T-helper 2 cell treated with Interferon-gamma antibody and Interleukin-4, amounts not matched to agents 5 μg/mL and 100 μg/mL, for 36 hours (primary cell): Measurements from ENCODE around the gene TKFC.

Experiments used
- DNase-seq: peaks from one replicate; pipeline ENCODE4 v3.0.0; 2021; ENCODE audit warnings: low spot score
- H3K27ac Mint-ChIP-seq: one replicate; pipeline ENCODE4 v1.8.0; 2021; ENCODE audit warnings: mild to moderate bottlenecking, mixed read lengths
- H3K27me3 Mint-ChIP-seq: one replicate; pipeline ENCODE4 v1.8.0; 2021; ENCODE audit warnings: low read depth, mixed read lengths
- H3K36me3 Mint-ChIP-seq: one replicate; pipeline ENCODE4 v1.8.0; 2021; ENCODE audit warnings: low read depth, mixed read lengths
- H3K4me1 Mint-ChIP-seq: one replicate; pipeline ENCODE4 v1.8.0; 2021; ENCODE audit warnings: low read depth, mixed read lengths
- H3K4me3 Mint-ChIP-seq: one replicate; pipeline ENCODE4 v1.8.0; 2022; ENCODE audit warnings: mild to moderate bottlenecking, moderate library complexity, mixed read lengths
- H3K9me3 Mint-ChIP-seq: one replicate; pipeline ENCODE4 v1.8.0; 2021; ENCODE audit warnings: mixed read lengths

Gene TKFC

GRCh38 chr11:61358566-61358965 lies 25.5 kb downstream of the TKFC start:
- no peak for DNase-seq
- Mint-ChIP-seq H3K4me1 (peaks cover 33% of the 10 kb centered on the region), H3K9me3 (no peaks in the 10 kb centered on the region), H3K27me3 (no peaks in the 10 kb centered on the region), H3K27ac (no peak overlapping the region), H3K4me3 (no peak overlapping the region), H3K36me3 (peaks cover 17% of the 10 kb centered on the region)

GRCh38 chr11:61359516-61359915 lies 26.5 kb downstream of the TKFC start:
- DNase-seq, result no peak
- Mint-ChIP-seq H3K27ac (no peak overlapping the region), H3K4me1 (peaks cover 35% of the 10 kb centered on the region), H3K4me3 (peak overlapping the region; percentile 21), H3K36me3 (peaks cover 19% of the 10 kb centered on the region), H3K27me3 (no peaks in the 10 kb centered on the region), H3K9me3 (no peaks in the 10 kb centered on the region)

- H3K4me3 Mint-ChIP-seq, result peak overlapping the region; percentile 97
- peaks cover 21% of the 10 kb centered on the region for H3K36me3 Mint-ChIP-seq
- peaks cover 33% of the 10 kb centered on the region for H3K4me1 Mint-ChIP-seq
- H3K27me3 Mint-ChIP-seq, result no peaks in the 10 kb centered on the region
- H3K9me3 Mint-ChIP-seq, result no peaks in the 10 kb centered on the region
- DNase-seq, result no peak
- H3K27ac Mint-ChIP-seq, result peak overlapping the region; percentile 96
Observed at GRCh38 chr11:61361237-61361740, 28.3 kb downstream of the TKFC start.

GRCh38 chr11:61361741-61362541 lies 28.9 kb downstream of the TKFC start, which contains the start of the genes CYB561A3 and TMEM138:
CYB561A3 (minus strand) TSS chr11:61361882; CDS start chr11:61356713, 5,169 bp downstream.
TMEM138 (plus strand) TSS chr11:61362374; CDS start chr11:61364391, 2,017 bp downstream.
- no peaks in the 10 kb centered on the region for H3K27me3 Mint-ChIP-seq
- H3K27ac Mint-ChIP-seq, result peak within 1 kb of the TSS; percentile 96
- DNase-seq, result peak; percentile 95
- peaks cover 30% of the 10 kb centered on the region for H3K4me1 Mint-ChIP-seq
- H3K9me3 Mint-ChIP-seq, result no peaks in the 10 kb centered on the region
- peak within 1 kb of the TSS; percentile 97 for H3K4me3 Mint-ChIP-seq
- peaks cover 24% of the 10 kb centered on the region for H3K36me3 Mint-ChIP-seq

- no peaks in the 10 kb centered on the region for H3K9me3 Mint-ChIP-seq
- H3K4me1 Mint-ChIP-seq, result peaks cover 28% of the 10 kb centered on the region
- DNase-seq, result no peak
- H3K4me3 Mint-ChIP-seq, result peak overlapping the region; percentile 97
- H3K27ac Mint-ChIP-seq, result peak overlapping the region; percentile 96
- no peaks in the 10 kb centered on the region for H3K27me3 Mint-ChIP-seq
- peaks cover 29% of the 10 kb centered on the region for H3K36me3 Mint-ChIP-seq
Observed at GRCh38 chr11:61362542-61362875, 29.5 kb downstream of the TKFC start.

GRCh38 chr11:61364012-61364675 lies 31.1 kb downstream of the TKFC start:
- H3K27ac Mint-ChIP-seq, result no peak overlapping the region
- no peaks in the 10 kb centered on the region for H3K9me3 Mint-ChIP-seq
- H3K4me3 Mint-ChIP-seq, result peak overlapping the region; percentile 97
- H3K27me3 Mint-ChIP-seq, result no peaks in the 10 kb centered on the region
- peaks cover 39% of the 10 kb centered on the region for H3K36me3 Mint-ChIP-seq
- no peak for DNase-seq
- peaks cover 27% of the 10 kb centered on the region for H3K4me1 Mint-ChIP-seq

- Mint-ChIP-seq H3K36me3 (peaks cover 59% of the 10 kb centered on the region), H3K27me3 (no peaks in the 10 kb centered on the region), H3K9me3 (peaks cover 4% of the 10 kb centered on the region), H3K4me1 (peaks cover 17% of the 10 kb centered on the region), H3K4me3 (no peak overlapping the region), H3K27ac (no peak overlapping the region)
- no peak for DNase-seq
Observed at GRCh38 chr11:61367406-61367805, 34.4 kb downstream of the TKFC start.

- Mint-ChIP-seq H3K27ac (no peak overlapping the region), H3K4me1 (peaks cover 9% of the 10 kb centered on the region), H3K27me3 (no peaks in the 10 kb centered on the region), H3K4me3 (no peak overlapping the region), H3K9me3 (peaks cover 4% of the 10 kb centered on the region), H3K36me3 (peaks cover 61% of the 10 kb centered on the region)
- no peak for DNase-seq
Observed at GRCh38 chr11:61368646-61369045, 35.6 kb downstream of the TKFC start.

- Mint-ChIP-seq H3K4me1 (peaks cover 7% of the 10 kb centered on the region), H3K27ac (peak overlapping the region; percentile 59), H3K36me3 (peaks cover 57% of the 10 kb centered on the region), H3K27me3 (no peaks in the 10 kb centered on the region), H3K4me3 (no peak overlapping the region), H3K9me3 (peaks cover 4% of the 10 kb centered on the region)
- no peak for DNase-seq
Observed at GRCh38 chr11:61369372-61370348, 36.6 kb downstream of the TKFC start.

GRCh38 chr11:61370349-61371005 lies 37.4 kb downstream of the TKFC start:
- H3K27ac Mint-ChIP-seq, result no peak overlapping the region
- no peaks in the 10 kb centered on the region for H3K27me3 Mint-ChIP-seq
- no peak overlapping the region for H3K4me3 Mint-ChIP-seq
- H3K4me1 Mint-ChIP-seq, result peaks cover 7% of the 10 kb centered on the region
- H3K9me3 Mint-ChIP-seq, result peaks cover 4% of the 10 kb centered on the region
- no peak for DNase-seq
- H3K36me3 Mint-ChIP-seq, result peaks cover 61% of the 10 kb centered on the region

- Mint-ChIP-seq H3K9me3 (peaks cover 4% of the 10 kb centered on the region), H3K36me3 (peaks cover 52% of the 10 kb centered on the region), H3K4me1 (peaks cover 7% of the 10 kb centered on the region), H3K27ac (no peak overlapping the region), H3K4me3 (no peak overlapping the region), H3K27me3 (no peaks in the 10 kb centered on the region)
- DNase-seq, result no peak
Observed at GRCh38 chr11:61372659-61373420, 39.8 kb downstream of the TKFC start.

- Mint-ChIP-seq H3K4me3 (no peak overlapping the region), H3K27ac (no peak overlapping the region), H3K36me3 (peaks cover 30% of the 10 kb centered on the region), H3K27me3 (no peaks in the 10 kb centered on the region), H3K4me1 (no peaks in the 10 kb centered on the region), H3K9me3 (peaks cover 4% of the 10 kb centered on the region)
- DNase-seq, result no peak
Observed at GRCh38 chr11:61375761-61376108, 42.7 kb downstream of the TKFC start.
